ENCODE data around the gene RERE.

DNA sequence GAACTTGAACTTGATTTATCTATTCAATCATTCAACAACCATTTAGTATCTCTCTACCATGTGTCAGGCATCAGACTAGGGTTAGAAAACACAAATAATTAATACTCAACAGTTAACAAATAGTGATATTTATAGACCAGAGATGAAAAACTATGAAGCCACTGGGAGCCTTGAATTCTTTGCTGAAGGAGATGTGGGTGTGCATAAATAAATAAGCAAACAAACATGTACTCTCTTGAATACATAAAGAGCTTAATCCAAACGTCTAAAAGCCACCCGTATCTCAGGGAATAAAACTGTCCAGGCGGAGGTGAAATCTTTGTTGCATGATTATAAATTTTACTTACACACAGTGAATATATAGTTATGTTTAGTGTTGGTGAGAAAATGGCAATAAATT, 333.9 kb downstream of the RERE start:
- TF ChIP-seq, protein P1, sequence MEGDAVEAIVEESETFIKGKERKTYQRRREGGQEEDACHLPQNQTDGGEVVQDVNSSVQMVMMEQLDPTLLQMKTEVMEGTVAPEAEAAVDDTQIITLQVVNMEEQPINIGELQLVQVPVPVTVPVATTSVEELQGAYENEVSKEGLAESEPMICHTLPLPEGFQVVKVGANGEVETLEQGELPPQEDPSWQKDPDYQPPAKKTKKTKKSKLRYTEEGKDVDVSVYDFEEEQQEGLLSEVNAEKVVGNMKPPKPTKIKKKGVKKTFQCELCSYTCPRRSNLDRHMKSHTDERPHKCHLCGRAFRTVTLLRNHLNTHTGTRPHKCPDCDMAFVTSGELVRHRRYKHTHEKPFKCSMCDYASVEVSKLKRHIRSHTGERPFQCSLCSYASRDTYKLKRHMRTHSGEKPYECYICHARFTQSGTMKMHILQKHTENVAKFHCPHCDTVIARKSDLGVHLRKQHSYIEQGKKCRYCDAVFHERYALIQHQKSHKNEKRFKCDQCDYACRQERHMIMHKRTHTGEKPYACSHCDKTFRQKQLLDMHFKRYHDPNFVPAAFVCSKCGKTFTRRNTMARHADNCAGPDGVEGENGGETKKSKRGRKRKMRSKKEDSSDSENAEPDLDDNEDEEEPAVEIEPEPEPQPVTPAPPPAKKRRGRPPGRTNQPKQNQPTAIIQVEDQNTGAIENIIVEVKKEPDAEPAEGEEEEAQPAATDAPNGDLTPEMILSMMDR (IDR thresholded peaks at IDR 0.05): no peak
- TF ChIP-seq POLR2A (IDR thresholded peaks at IDR 0.05): no peak

All from body of pancreas (tissue), 4 donors.